Activated T-helper 17 cell treated with anti-CD3 and anti-CD28 coated beads, Interleukin-2, amount 50 U/mL, for 72 hours (primary cell): ENCODE results near the gene TPRN. TPM values are rescaled to one million over a fixed set of nuclear protein-coding genes. Genes with fewer than 3 reads are reported as not detected.
A peak's percentile ranks its signal among the peaks of the same experiment; 100 is the strongest.

ENCODE experiments used
- ATAC-seq: fragments of 150-1000 bp; cut with Tn5 transposase; replicated peaks from 2 replicates; pipeline ENCODE4 v1.10.0; 2021; ENCODE audit warnings: mild to moderate bottlenecking, moderate library complexity
- H3K27ac Mint-ChIP-seq: one replicate; pipeline ENCODE4 v1.8.0; 2022; ENCODE audit warnings: mixed read lengths
- H3K27me3 Mint-ChIP-seq: one replicate; pipeline ENCODE4 v1.8.0; 2022; ENCODE audit warnings: mixed read lengths
- H3K36me3 Mint-ChIP-seq: one replicate; pipeline ENCODE4 v1.8.0; 2022; ENCODE audit warnings: low read depth, mild to moderate bottlenecking, mixed read lengths
- H3K4me1 Mint-ChIP-seq: one replicate; pipeline ENCODE4 v1.8.0; 2022; ENCODE audit warnings: mixed read lengths
- H3K4me3 Mint-ChIP-seq: one replicate; pipeline ENCODE4 v1.8.0; 2022; ENCODE audit warnings: mild to moderate bottlenecking, mixed read lengths
- H3K9me3 Mint-ChIP-seq: one replicate; pipeline ENCODE4 v1.8.0; 2022; ENCODE audit warnings: mixed read lengths
- total RNA-seq, 2 donors: library from RNA; stranded (reverse); gene quantifications; one replicate each; pipeline ENCODE4 v1.2.3, GENCODE V29; 2022

TPRN gene
- total RNA-seq, 2 donors from 2014 or later, result 5.5 to 9.4 TPM

- Mint-ChIP-seq H3K9me3 (no peaks in the 10 kb centered on the region), H3K27me3 (peaks cover 25% of the 10 kb centered on the region), H3K27ac (no peak overlapping the region), H3K4me1 (peaks cover 5% of the 10 kb centered on the region), H3K4me3 (no peak overlapping the region), H3K36me3 (no peaks in the 10 kb centered on the region)
- ATAC-seq, result no peak
Measured at GRCh38 chr9:137161558-137162486, 38.7 kb downstream of the TPRN start.

- Mint-ChIP-seq H3K4me3 (no peak overlapping the region), H3K27me3 (peaks cover 21% of the 10 kb centered on the region), H3K27ac (no peak overlapping the region), H3K36me3 (no peaks in the 10 kb centered on the region), H3K4me1 (peaks cover 5% of the 10 kb centered on the region), H3K9me3 (no peaks in the 10 kb centered on the region)
- ATAC-seq, result no peak
Measured at GRCh38 chr9:137160716-137161557, 39.6 kb downstream of the TPRN start.

GRCh38 chr9:137160054-137160425 lies 40.5 kb downstream of the TPRN start:
- peaks cover 18% of the 10 kb centered on the region for H3K27me3 Mint-ChIP-seq
- no peak for ATAC-seq
- H3K9me3 Mint-ChIP-seq, result no peaks in the 10 kb centered on the region
- peaks cover 5% of the 10 kb centered on the region for H3K4me1 Mint-ChIP-seq
- H3K4me3 Mint-ChIP-seq, result no peak overlapping the region
- no peaks in the 10 kb centered on the region for H3K36me3 Mint-ChIP-seq
- no peak overlapping the region for H3K27ac Mint-ChIP-seq

GRCh38 chr9:137159105-137160053 lies 41.2 kb downstream of the TPRN start:
- peaks cover 21% of the 10 kb centered on the region for H3K27me3 Mint-ChIP-seq
- no peak overlapping the region for H3K27ac Mint-ChIP-seq
- no peaks in the 10 kb centered on the region for H3K36me3 Mint-ChIP-seq
- H3K4me3 Mint-ChIP-seq, result no peak overlapping the region
- no peaks in the 10 kb centered on the region for H3K9me3 Mint-ChIP-seq
- peaks cover 5% of the 10 kb centered on the region for H3K4me1 Mint-ChIP-seq
- no peak for ATAC-seq

GRCh38 chr9:137158625-137159024 lies 41.9 kb downstream of the TPRN start:
- H3K4me1 Mint-ChIP-seq, result peaks cover 5% of the 10 kb centered on the region
- no peak overlapping the region for H3K27ac Mint-ChIP-seq
- no peak for ATAC-seq
- no peaks in the 10 kb centered on the region for H3K36me3 Mint-ChIP-seq
- no peaks in the 10 kb centered on the region for H3K9me3 Mint-ChIP-seq
- peaks cover 21% of the 10 kb centered on the region for H3K27me3 Mint-ChIP-seq
- H3K4me3 Mint-ChIP-seq, result no peak overlapping the region

- H3K36me3 Mint-ChIP-seq, result no peaks in the 10 kb centered on the region
- H3K4me3 Mint-ChIP-seq, result peak overlapping the region; percentile 5
- H3K9me3 Mint-ChIP-seq, result no peaks in the 10 kb centered on the region
- peaks cover 19% of the 10 kb centered on the region for H3K27me3 Mint-ChIP-seq
- no peak for ATAC-seq
- peaks cover 5% of the 10 kb centered on the region for H3K4me1 Mint-ChIP-seq
- no peak overlapping the region for H3K27ac Mint-ChIP-seq
Measured at GRCh38 chr9:137157618-137158415, 42.7 kb downstream of the TPRN start.

GRCh38 chr9:137156567-137157375 lies 43.8 kb downstream of the TPRN start:
- Mint-ChIP-seq H3K4me1 (peaks cover 5% of the 10 kb centered on the region), H3K36me3 (no peaks in the 10 kb centered on the region)
- peak; percentile 74 for ATAC-seq

GRCh38 chr9:137152844-137153405 lies 47.6 kb downstream of the TPRN start:
- no peaks in the 10 kb centered on the region for H3K9me3 Mint-ChIP-seq
- H3K27me3 Mint-ChIP-seq, result peaks cover 4% of the 10 kb centered on the region
- no peaks in the 10 kb centered on the region for H3K36me3 Mint-ChIP-seq
- no peaks in the 10 kb centered on the region for H3K4me1 Mint-ChIP-seq
- ATAC-seq, result no peak
- H3K27ac Mint-ChIP-seq, result no peak overlapping the region
- no peak overlapping the region for H3K4me3 Mint-ChIP-seq

More at GRCh38 chr9:137156567-137157375, 43.8 kb downstream of the TPRN start:
- no peaks in the 10 kb centered on the region for H3K9me3 Mint-ChIP-seq
- no peak overlapping the region for H3K27ac Mint-ChIP-seq
- peaks cover 19% of the 10 kb centered on the region for H3K27me3 Mint-ChIP-seq
- peak overlapping the region; percentile 57 for H3K4me3 Mint-ChIP-seq

GRCh38 chr9:137150617-137151457 lies 49.7 kb downstream of the TPRN start:
- peaks cover 7% of the 10 kb centered on the region for H3K27me3 Mint-ChIP-seq
- H3K9me3 Mint-ChIP-seq, result no peaks in the 10 kb centered on the region
- ATAC-seq, result peak; percentile 77
- H3K4me1 Mint-ChIP-seq, result no peaks in the 10 kb centered on the region
- no peak overlapping the region for H3K4me3 Mint-ChIP-seq
- no peak overlapping the region for H3K27ac Mint-ChIP-seq
- H3K36me3 Mint-ChIP-seq, result no peaks in the 10 kb centered on the region

- Mint-ChIP-seq H3K27ac (no peak overlapping the region), H3K4me3 (no peak overlapping the region), H3K9me3 (no peaks in the 10 kb centered on the region), H3K36me3 (no peaks in the 10 kb centered on the region), H3K27me3 (peaks cover 7% of the 10 kb centered on the region), H3K4me1 (no peaks in the 10 kb centered on the region)
- ATAC-seq, result no peak
Measured at GRCh38 chr9:137149942-137150616, 50.5 kb downstream of the TPRN start.

- no peak overlapping the region for H3K27ac Mint-ChIP-seq
- H3K27me3 Mint-ChIP-seq, result peaks cover 3% of the 10 kb centered on the region
- no peaks in the 10 kb centered on the region for H3K36me3 Mint-ChIP-seq
- H3K9me3 Mint-ChIP-seq, result no peaks in the 10 kb centered on the region
- no peaks in the 10 kb centered on the region for H3K4me1 Mint-ChIP-seq
- H3K4me3 Mint-ChIP-seq, result no peak overlapping the region
- no peak for ATAC-seq
Measured at GRCh38 chr9:137149363-137149762, 51.2 kb downstream of the TPRN start.
